Measurements from ENCODE around the gene ALPK3.
A peak's percentile ranks its signal among the peaks of the same experiment; 100 is the strongest.
"Not testable (repeated sequence)": the region's sequence is repeated elsewhere in the genome, so short reads cannot be mapped to it uniquely, and the experiment has no call there.

The ALPK3 gene

DNA sequence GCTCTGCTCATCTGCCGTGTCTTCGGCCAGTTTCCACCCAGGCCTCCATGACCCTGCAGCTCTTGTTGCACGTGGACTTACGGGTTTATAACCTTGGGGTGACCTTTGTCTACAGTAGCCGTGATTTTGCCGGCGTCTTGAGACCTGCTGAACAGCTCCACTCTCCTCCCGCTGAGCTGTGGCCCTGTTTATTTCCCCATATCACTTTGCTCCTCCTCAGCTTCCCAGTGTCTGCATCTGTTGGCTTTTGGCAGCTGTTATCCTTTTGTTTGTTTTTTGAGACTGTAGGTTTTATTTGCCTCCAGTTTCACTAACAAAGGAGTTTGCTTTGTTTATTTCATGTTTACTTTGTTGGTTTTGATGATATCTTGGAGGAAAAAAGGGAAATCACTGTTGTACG is 38.0 kb downstream of the ALPK3 start:
- DNase-seq, result no peak

DNA sequence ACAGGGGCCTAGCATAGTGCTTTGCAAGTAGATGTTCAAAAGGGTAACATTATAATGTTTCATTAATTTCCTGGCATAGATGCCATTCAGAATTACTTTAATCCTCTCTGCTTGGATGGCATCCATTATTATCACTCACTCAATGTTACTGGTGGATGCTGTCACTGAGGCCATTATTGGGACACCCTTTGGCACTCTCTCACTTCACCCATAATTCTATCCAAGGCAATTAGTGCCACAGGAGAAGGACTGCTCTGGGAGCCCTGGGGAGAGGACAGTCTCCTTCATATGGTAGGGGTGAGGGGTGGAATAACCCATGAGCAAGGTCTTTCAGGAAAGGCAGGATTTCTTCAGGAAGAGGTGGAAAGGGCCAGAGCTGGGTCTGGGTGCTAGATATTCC is 38.6 kb downstream of the ALPK3 start:
- DNase-seq, result no peak

DNA sequence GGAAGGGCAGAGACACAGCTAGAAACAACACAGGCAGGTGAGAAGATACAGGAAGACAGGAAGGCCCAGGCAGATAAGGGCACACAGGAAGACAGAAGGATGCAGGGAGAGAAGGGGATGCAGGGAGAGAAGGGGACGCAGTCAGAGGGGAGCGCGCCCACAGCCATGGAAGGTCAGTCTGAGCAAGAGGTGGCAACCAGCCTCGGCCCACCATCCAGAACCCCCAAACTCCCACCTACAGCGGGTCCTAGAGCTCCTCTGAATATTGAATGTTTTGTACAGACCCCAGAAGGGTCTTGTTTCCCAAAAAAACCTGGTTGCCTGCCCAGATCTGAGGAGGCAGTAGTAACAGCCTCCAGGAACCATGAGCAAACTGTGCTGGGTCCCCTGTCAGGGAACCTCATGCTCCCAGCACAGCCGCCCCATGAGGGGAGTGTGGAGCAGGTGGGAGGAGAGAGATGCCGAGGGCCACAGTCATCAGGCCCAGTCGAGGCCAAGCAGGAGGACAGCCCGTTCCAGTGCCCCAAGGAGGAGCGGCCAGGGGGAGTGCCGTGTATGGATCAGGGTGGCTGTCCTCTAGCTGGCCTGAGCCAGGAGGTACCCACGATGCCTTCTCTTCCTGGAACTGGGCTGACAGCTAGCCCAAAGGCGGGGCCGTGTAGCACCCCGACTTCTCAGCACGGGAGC is 39.7 kb downstream of the ALPK3 start:
- DNase-seq, result no peak

DNA sequence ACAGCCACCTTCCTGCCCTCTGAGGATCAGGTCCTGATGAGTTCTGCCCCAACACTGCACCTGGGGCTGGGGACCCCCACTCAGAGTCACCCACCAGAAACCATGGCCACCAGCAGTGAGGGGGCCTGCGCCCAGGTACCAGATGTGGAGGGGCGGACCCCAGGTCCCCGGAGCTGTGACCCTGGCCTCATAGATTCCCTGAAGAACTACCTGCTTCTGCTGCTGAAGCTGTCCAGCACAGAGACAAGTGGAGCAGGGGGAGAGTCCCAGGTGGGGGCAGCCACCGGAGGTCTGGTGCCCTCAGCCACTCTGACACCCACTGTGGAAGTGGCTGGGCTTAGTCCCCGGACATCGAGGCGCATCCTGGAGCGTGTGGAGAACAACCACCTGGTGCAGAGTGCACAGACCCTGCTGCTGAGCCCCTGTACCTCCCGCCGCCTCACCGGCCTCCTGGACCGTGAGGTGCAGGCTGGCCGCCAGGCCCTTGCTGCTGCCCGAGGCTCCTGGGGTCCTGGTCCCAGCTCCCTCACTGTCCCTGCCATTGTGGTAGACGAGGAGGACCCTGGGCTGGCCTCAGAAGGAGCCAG is 40.4 kb downstream of the ALPK3 start:
- no peak for DNase-seq

DNA sequence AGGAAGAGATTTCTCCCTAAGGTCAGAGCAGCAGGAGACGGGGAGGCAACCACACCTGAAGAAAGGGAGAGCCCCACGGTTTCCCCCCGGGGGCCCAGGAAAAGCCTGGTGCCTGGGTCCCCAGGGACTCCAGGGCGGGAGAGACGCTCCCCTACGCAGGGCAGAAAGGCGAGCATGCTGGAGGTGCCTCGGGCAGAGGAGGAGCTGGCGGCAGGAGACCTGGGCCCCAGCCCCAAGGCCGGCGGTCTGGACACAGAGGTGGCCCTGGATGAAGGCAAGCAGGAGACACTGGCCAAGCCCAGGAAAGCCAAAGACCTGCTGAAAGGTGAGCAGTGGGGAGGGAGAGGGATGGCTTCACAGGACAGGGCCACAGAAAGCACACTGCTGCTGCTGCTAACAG is 41.1 kb downstream of the ALPK3 start:
- no peak for DNase-seq

DNA sequence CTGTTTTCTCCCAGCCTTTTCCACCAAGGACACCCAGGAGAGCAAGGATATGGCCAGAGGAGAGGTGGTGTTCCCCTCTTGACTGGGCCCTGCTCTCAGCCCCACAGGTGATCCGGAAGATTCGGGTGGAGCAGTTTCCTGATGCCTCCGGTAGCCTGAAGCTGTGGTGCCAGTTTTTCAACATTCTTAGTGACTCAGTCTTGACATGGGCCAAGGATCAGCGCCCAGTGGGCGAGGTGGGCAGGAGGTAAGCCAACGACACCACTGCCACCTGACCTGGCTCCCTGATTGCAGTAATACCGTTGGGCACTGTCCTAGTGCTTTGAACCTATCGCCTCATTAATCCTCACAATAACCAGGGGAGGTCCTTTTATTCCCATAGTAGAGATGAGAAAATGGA is 42.0 kb downstream of the ALPK3 start:
- DNase-seq, result no peak

DNA sequence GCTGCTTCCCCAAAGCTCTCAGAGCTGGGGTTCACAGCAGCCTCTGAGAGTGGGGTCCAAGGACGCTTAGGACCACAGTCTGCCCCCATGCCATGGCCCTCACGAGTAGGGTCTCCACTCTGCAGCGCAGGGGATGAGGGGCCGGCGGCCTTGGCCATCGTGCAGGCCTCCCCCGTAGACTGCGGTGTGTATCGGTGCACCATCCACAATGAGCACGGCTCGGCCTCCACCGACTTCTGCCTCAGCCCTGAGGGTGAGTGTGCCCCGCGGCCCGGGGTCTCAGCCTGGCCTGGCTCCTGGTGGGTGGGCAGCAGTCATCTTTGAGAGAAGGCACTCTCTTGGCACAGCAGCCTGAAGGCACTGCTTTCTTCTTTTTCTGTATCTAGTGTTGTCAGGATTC is 42.5 kb downstream of the ALPK3 start:
- DNase-seq, result no peak

DNA sequence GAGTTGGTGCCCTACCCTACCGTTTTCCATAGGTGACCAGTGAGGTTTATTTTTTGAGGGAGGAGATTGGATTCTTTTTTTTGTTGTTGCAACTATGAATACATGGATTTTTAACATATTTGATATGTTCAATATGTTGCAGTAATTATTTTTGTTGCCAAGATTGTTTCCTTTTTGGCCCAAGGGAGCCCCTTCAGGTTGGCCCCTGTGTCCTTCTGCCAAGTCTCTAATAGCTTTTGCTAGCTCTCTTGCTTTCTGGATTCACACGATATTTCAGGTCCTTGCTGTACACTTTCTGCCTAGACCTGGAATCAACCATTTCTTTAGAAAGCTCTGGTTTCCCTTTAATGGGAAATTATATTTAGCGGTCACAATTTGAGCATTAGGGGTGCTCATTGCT is 44.6 kb downstream of the ALPK3 start:
- DNase-seq, result no peak

DNA sequence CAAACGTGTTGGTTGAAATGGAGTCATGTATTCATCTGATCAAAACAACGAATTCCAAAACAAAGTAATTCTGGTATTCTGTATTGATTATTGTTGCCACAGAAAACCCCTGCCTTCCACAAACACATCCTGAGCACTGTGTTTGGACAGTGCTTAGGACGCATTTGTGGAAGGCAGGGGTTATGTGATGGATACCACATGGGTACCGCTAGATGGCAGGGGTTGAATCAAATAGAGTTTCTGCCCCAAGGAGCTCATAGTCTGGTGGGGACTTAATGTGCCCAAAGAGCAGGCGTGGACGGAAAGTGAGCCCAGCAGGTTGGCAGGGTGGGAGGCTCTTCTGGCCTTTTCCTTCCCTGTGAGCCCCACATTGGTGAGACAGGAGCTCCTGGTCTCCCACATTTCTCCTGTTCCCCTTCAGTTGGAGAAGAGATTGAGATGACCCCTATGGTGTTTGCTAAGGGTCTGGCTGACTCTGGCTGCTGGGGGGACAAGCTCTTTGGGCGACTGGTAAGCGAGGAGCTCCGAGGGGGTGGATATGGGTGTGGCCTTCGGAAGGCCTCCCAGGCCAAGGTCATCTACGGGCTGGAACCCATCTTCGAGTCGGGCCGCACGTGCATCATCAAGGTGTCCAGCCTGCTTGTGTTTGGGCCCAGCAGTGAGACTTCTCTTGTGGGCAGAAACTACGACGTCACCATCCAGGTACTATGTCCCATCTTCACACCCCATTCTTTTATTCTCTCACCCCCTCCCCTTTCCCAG is 45.2 kb downstream of the ALPK3 start:
- DNase-seq, result no peak

DNA sequence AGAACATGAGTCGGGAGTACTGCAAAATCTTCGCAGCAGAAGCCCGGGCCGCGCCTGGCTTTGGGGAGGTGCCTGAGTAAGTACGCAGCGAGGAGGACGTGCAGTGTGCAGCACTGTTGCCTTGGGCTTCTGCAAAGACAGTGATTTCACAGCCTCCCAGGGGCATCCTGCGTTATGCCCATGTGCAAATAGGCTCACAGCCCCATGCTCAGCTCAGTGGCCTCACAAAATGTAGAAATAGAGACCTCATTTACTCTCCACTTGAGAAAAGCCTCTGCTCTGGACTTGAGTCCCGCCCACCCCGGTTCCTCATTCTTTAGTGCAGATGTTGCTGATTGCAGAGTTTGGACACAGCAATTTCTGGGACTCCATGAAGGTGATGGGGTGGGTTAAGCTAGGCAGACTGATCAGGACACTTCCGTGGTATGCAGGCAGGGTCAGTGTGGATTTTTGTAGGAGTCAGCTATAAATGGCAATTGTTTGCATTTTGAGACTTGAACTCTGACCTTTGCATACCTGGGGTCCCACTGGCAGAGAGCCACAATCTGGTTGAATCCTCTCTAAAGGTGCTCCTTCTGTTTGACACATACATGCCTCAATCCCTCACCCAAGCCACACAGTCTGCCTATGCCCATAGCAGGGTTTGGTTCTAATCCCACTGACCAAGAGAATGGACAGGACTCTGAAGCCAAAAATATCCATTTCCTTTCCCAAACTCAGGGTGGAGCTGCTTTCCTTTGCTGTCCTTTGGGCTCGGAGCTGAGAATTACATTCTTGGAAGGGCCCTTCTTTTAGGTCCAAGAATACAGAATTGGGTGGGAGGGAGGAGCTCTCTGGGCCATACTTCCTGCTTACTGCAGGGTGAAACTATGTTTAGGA is 46.6 kb downstream of the ALPK3 start:
- DNase-seq, result peak; percentile 11

DNA sequence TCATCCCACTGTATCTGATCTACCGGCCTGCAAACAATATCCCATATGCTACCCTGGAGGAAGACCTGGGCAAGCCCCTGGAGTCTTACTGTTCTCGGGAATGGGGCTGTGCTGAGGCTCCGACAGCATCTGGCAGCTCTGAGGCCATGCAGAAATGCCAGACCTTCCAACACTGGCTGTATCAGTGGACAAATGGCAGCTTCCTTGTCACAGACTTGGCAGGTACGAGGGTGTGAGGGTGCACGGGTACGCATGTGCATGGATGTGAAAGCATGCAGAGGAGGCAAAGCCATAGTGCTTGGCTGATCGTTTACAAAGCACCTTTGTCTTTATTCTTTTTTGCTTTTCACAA is 47.3 kb downstream of the ALPK3 start:
- no peak for DNase-seq

DNA sequence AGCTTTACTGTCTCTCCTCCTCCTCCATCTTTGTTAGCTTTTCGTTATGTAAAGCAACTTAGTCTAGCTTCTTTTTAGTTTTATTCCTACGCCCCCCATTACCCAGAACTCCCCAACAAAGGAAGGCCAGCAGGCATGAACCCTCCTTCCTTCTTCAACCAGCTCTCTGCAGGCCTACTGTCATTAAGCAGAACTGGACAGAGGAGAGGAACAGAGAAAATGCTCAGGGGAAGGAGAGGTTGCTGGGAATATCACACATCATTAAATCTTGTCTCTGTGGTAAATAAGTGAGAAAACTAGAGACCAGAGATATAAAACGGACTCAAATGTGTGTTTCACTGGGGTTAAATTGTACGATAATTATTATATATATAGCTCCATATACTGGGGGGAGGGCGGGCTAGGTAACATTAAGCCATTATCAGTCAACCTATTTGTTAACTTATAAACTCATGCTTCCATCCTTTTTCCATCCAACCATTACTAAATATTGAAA is 48.0 kb downstream of the ALPK3 start:
- no peak for DNase-seq

DNA sequence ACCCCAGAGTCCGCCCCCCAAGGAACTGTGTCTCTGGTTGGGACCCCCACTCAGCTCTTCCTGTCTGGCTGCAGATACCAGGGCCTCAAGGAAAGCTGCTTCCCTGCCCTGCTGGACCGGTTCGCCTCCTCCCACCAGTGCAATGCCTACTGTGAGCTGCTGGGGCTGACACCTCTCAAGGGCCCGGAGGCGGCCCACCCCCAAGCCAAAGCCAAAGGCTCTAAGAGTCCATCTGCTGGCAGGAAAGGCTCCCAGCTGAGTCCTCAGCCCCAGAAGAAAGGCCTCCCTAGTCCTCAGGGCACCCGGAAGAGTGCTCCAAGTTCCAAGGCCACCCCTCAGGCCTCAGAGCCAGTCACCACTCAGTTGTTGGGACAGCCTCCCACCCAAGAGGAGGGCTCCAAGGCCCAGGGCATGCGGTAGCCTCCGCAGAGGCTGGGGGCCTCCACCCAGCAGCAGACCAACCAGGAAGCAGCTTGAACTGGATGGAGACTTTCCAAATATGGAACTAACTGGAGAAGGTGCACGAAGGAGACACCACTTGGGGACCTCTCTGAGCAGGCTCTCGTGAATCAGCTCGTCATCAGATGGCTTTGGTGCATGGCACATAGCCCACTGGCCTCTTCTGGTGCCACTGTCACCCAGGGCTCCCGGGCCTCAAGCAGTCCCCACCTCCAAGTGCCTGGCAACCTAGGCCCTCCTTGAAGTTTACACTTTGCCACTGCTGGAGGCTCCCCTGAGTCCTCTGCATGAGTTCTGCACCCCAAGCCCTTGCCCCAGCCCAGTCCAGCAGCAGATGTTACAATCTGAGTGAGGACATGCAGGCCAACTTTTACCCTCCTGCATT is 51.1 kb downstream of the ALPK3 start:
- DNase-seq, result no peak

DNA sequence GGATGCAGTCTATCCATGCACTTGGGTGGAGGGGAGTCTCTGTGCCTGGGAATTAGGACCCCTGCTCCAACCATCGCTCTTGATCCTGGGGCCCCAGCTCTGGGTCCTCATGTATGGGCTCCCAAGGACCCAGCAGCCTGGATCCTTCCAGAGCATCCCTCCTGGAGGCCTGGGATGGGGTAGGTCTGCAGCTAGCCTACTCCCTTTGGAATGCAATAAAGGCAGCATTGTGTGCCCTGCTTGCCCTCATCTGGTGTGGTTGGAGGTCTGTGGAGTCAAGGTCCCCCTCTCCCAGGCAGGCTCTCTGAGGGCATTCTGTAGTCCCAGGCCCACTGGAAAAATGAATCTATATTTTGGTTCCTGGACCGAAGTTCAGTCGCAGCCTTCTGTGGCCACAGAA is 52.4 kb downstream of the ALPK3 start:
- no peak for DNase-seq

DNA sequence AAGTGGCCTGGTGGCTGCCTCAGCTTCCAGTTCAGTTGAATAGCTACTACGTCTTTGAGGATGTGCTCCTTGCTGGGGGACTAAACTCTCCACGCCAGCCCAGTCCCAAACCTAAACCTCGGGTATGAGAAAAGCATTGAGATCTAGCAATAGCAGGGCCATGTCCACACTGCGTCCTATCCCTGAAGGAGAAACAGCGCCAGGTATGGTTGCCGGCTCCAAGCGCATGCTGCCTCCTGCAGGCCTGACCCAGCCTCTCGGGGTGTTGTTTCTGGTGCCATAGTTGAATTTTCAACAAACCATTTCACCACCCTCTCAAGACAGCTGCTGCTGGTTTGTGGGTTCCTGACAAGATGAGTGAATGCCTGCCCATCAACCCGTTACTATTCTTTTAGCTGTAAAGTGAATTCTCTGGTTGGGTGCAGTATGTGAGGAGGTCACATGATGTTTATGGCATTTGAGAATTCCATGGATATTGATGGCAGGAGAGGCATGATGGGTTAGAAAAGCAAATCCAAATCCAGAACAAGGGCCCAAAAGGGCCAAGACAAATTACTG is 54.4 kb downstream of the ALPK3 start:
- DNase-seq, result no peak

DNA sequence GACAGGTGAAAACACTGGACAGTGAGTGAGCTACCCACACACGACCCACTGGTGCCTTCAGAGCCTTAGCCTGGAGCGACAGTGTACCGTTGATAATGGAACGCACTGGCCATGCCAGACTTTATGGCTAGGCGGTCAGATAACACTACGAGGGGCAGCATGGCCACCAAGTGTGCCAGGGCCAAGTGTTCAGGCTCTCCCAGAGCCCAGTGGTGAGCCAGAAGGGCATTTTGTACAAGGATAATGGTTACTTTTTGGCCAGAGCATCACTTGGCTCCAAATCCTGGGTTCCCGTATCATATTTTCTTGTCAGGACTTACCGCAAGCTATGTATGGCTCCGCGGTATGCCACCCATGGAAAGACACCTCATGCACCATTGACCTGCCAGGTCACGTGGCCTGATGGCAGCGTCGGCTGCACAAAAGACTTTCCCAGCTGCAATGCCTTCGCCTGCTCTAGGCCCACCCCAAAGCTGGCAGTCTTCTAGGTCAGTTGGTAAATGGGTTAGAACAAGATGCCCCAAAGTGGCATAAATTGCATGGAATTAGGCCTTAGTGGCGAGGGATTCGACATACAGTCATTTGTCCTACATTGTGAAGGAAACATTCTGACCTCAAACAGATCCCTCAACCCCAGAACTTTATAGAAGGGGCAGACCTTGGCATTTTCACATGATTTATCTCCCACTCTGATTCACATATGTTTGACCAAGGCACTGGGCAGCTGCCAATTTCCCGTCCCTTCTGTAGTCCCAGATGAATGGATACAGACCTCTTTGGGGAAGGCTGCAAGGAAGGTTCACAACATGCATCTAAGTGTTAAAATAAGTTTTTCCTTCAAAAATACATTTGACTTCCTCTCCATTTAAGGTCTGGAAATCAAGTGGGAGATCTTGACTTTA is 55.1 kb downstream of the ALPK3 start:
- no peak for DNase-seq

DNA sequence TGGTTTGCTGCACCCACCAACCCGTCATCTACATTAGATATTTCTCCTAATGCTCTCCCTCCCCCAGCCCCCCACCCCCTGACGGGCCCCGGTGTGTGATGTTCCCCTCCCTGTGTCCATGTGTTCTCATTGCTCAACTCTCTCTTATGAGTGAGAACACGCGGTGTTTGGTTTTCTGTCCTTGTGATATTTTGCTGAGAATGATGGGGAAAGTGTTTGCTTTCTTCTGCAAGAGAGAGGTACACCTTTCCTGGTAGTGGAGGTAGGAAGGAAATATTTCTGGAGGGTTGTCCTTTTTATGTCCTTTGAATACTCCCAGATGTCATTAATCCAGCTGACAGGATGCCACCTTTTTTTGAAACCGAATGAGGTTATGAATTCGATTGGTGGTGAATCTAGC is 56.8 kb downstream of the ALPK3 start:
- DNase-seq, result no peak

DNA sequence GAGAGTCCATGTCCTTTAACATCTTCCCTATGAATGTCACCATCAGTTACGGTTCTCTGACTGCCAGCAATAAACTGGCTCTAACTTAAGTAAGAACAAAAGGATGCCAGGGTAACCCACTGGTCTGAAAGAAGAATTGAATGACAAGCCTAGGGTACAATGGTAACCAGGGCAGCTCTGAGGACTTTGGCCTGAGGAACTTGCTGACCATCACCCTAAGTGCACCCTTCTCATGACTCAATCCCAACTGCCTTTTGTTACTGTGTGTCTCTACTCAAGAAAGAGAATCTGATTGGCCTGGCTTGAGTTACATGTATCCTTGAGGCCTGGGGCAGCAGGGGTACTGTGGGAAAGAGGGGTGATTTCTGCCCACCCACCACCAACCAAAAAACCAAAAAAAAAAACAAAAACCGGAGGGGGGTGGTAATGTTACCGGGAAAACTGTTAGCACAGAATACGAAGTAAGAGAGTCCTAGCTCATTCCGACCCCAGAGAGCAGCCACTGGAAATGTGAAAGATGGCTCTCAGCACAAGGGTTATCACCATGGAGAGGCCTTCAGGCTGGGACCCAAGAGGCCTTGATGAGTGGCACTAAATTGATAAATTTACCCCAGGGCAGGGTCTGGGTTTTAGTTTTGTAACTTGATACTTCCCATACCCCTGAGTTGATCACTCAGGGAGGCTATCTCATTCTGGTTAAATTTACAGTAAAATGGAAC is 58.0 kb downstream of the ALPK3 start:
- DNase-seq, result no peak

DNA sequence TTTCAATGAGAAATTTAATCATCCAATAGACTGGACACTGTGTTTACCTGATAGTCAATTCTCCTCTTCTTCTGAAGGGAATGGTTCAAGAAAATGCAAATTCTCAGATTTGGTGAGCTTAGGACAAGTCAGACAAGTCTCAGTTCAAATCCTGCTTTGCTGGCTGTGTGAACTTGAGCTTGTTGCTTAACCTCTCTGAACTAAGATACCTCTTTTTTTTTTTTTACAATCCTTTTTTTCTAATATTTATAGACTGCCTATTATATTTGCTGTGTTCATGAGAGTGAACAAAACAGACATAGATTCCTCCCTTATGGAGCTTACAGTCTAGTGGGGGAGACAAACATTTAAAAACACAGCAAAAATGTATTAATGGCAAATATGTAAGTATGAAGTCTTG is 59.1 kb downstream of the ALPK3 start:
- DNase-seq, result no peak

DNA sequence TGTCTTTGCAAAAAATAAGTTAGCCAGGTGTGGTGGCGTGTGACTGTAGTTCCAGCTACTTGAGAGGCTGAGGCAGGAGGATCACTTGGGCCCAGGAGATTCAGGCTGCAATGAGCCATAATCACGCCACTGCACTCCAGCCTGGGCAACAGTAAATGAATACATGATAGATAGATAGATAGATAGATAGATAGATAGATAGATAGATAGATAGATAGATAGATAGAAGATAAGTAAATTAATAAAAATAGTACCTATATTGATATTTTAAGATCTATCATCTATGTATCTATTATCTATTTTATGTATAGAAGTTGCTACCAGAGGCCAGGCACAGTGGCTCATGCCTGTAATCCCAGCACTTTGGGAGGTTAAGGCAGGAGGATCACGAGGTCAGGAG is 60.5 kb downstream of the ALPK3 start:
- DNase-seq, result not testable (repeated sequence)
